Pancreas (tissue), 10 donors: ENCODE measurements around the gene AKAP13. TPM values are rescaled to one million over a fixed set of nuclear protein-coding genes. Genes with fewer than 3 reads are reported as not detected.

Experiments used
- ATAC-seq, 4 donors: fragments of 200-7000 bp; cut with Tn5 transposase; one replicate each; pipeline versions ENCODE4 v1.8.0 to v1.9.1; 2020; ENCODE audit warnings: mild to moderate bottlenecking in 4 of 4, moderate library complexity in 4 of 4
- DNase-seq, 6 donors: peaks; one replicate each; pipeline ENCODE4 v3.0.0-alpha.2; 2020
- FAIRE-seq: peaks from 2 replicates; lab custom pipeline; 2012; peaks lifted over from hg19 to GRCh38; lab: Jason Lieb, UNC
- H3K27ac ChIP-seq, 4 donors: fragments of 200-600 bp; sonication (generic); 1 replicate in 3 of 4; 2 replicates in 1 of 4; pipeline versions ENCODE4 v1.5.0 to v1.8.0; 2020
- H3K27me3 ChIP-seq, 4 donors: fragments of 200-600 bp; one replicate each; pipeline ENCODE4 v1.8.0; 2021
- H3K36me3 ChIP-seq, 3 donors: fragments of 200-600 bp; sonication (generic) in 1 of 3; one replicate each; pipeline versions ENCODE4 v1.5.0 to v1.8.0; 2020 to 2021
- H3K4me1 ChIP-seq, 3 donors: fragments of 200-600 bp; one replicate each; pipeline ENCODE4 v1.8.0; 2021
- H3K4me3 ChIP-seq, 4 donors: fragments of 200-600 bp; sonication (generic) in 2 of 4; one replicate each; pipeline versions ENCODE4 v1.5.0 to v1.8.0; 2020 to 2021
- H3K9me3 ChIP-seq, 4 donors: fragments of 200-600 bp; one replicate each; pipeline ENCODE4 v1.8.0; 2021
- WGBS, 2 donors: extraction: QIAGEN DNeasy Blood & Tissue Kit; methylation state at CpG; one replicate each; pipeline ENCODE4 v1.1.7; 2013; 5-methylcytosine and 5-hydroxymethylcytosine counted together
- intact Hi-C, 3 donors: fragments of 100-400 bp; cut with DNase I; formaldehyde crosslinking; loops; one replicate each; pipeline versions ENCODE4 v1.11.1 to v1.14.2; 2022
- polyA plus RNA-seq, 2 donors: library from polyadenylated mRNA; stranded (reverse); fragments of 200-250 nt; gene quantifications; one replicate each; pipeline ENCODE4 v1.2.3, GENCODE V29; 2013
- total RNA-seq, 6 donors: library from RNA; stranded (reverse); fragmentation: NEBNext Ultra II Directional in 4 of 6; extraction: Animal tissue kit (Norgen Biotek cat#: 25700) in 4 of 6; gene quantifications; one replicate each; pipeline versions ENCODE4 v1.2.1 to v1.2.4, GENCODE V29; 2021 to 2023
- TF ChIP-seq, protein P1 (sequence below), 4 donors: fragments of 200-600 bp; sonication (generic) in 3 of 4; IDR thresholded peaks; one replicate each; pipeline versions ENCODE4 v1.5.0 to v1.8.0; 2021; ENCODE audit warnings: antibody characterized with exemption in 4 of 4
- donor health status: healthy with polysubstance abuse.
- donor health status: DM: no; HTN: no; CAD: no; lungs with moderate emphysema.
- donor health status: DM: no; HTN: no; CAD: no.
- donor health status: control.
- donor health status: control.
- donor health status: Bipolar disorder and iron deficiency.
- donor health status: DM: yes; HTN: yes; CAD: no.
- donor health status: DM: no; HTN: no; CAD: no.
- donor health status: DM: no; HTN: no; CAD: no.
- donor health status: DM: yes; HTN: yes; CAD: no.

AKAP13 gene
- total and polyA plus RNA-seq, 8 donors = 64.9 to 139 (median 89.9) TPM

DNA sequence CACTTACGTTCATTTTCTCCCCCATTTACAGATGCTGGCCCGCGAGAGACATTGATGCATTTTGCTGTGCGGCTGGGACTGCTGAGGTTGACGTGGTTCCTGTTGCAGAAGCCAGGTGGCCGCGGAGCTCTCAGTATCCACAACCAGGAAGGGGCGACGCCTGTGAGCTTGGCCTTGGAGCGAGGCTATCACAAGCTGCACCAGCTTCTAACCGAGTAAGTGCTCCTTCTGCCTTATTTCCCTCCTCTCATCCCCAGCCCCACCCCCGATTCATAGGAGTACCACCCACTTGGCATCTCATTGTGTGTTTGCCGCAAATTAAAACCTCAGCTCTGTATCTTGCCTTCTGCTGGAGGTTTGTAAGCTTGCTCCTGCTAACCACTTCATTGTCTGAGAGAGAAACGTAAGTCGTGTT lies 163.3 kb downstream of the AKAP13 start:
- Histone ChIP-seq H3K4me3 (peak overlapping the region in 2 of 4 donors; percentile 3 to 26), H3K9me3 (no peaks in the 10 kb centered on the region), H3K27ac (peak overlapping the region in 3 of 4 donors; percentile 18 to 74 (median 62)), H3K4me1 (peaks cover 7 to 38% (median 28%) of the 10 kb centered on the region in 3 donors), H3K27me3 (no peaks in the 10 kb centered on the region), H3K36me3 (no peaks in the 10 kb centered on the region)
- DNase-seq (peak; percentile 70 to 89 (median 79)), ATAC-seq (peak; percentile 87 to 93 (median 92)), FAIRE-seq (no peak)
- intact Hi-C loops = no loop called here
- 5 to 7% methylated on average over 15 of the region's 15 CpGs for WGBS, 2 donors
- TF ChIP-seq, protein P1, sequence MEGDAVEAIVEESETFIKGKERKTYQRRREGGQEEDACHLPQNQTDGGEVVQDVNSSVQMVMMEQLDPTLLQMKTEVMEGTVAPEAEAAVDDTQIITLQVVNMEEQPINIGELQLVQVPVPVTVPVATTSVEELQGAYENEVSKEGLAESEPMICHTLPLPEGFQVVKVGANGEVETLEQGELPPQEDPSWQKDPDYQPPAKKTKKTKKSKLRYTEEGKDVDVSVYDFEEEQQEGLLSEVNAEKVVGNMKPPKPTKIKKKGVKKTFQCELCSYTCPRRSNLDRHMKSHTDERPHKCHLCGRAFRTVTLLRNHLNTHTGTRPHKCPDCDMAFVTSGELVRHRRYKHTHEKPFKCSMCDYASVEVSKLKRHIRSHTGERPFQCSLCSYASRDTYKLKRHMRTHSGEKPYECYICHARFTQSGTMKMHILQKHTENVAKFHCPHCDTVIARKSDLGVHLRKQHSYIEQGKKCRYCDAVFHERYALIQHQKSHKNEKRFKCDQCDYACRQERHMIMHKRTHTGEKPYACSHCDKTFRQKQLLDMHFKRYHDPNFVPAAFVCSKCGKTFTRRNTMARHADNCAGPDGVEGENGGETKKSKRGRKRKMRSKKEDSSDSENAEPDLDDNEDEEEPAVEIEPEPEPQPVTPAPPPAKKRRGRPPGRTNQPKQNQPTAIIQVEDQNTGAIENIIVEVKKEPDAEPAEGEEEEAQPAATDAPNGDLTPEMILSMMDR (IDR thresholded peaks at IDR 0.05) = peak in 2 of 4 donors; percentile 17 to 25

GRCh38 chr15:85545185-85545584 lies 164.8 kb downstream of the AKAP13 start:
- FAIRE-seq = no peak
- Histone ChIP-seq H3K4me1 (peaks cover 7 to 38% (median 28%) of the 10 kb centered on the region in 3 donors), H3K36me3 (no peaks in the 10 kb centered on the region), H3K4me3 (no peak overlapping the region), H3K9me3 (no peaks in the 10 kb centered on the region), H3K27me3 (no peaks in the 10 kb centered on the region), H3K27ac (peak overlapping the region in 2 of 4 donors; percentile 48 to 62)
- TF ChIP-seq, protein P1 (IDR thresholded peaks at IDR 0.05) = no peak
- DNase-seq = no peak
- intact Hi-C loops = no loop called here
- ATAC-seq = peak in 2 of 4 donors; percentile 7 to 49
- 81 to 89% methylated on average over 1 of the region's 1 CpG for WGBS, 2 donors

- H3K27ac ChIP-seq = peak overlapping the region in 2 of 4 donors; percentile 48 to 62
- FAIRE-seq (no peak), DNase-seq (no peak), ATAC-seq (peak in 2 of 4 donors; percentile 7 to 14)
- no peaks in the 10 kb centered on the region for H3K36me3 ChIP-seq
- 89 to 95% methylated on average over 3 of the region's 3 CpGs for WGBS, 2 donors
- H3K9me3 ChIP-seq = no peaks in the 10 kb centered on the region
- TF ChIP-seq, protein P1 (IDR thresholded peaks at IDR 0.05) = no peak
- intact Hi-C loops = no loop called here
- H3K4me3 ChIP-seq = no peak overlapping the region
- peaks cover 7 to 38% (median 28%) of the 10 kb centered on the region in 3 donors for H3K4me1 ChIP-seq
- no peaks in the 10 kb centered on the region for H3K27me3 ChIP-seq
Observed at GRCh38 chr15:85545752-85546151, 165.3 kb downstream of the AKAP13 start.

DNA sequence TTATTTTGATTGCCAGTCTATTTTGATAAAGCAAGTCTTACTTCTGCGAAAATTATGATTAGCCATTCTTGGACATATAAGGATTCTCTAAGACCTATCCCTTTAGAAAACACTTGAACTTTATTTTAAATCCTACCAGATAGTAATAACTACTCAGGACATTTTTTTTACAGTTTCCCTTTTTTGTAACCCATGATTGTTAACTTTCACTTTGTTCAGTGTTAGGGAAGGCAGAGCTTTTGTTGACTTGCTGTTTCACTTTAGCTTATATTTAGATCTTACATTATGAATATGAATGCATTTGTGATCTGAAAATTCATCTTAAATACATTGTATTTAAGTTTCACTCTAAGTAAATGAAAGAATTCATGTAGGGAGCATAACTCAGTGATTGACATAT lies 167.0 kb downstream of the AKAP13 start:
- ATAC-seq (no peak), DNase-seq (no peak), FAIRE-seq (no peak)
- Histone ChIP-seq H3K4me1 (peaks cover 7 to 27% (median 15%) of the 10 kb centered on the region in 3 donors), H3K4me3 (no peak overlapping the region), H3K27me3 (no peaks in the 10 kb centered on the region), H3K36me3 (no peaks in the 10 kb centered on the region), H3K27ac (no peak overlapping the region), H3K9me3 (no peaks in the 10 kb centered on the region)
- intact Hi-C loops = no loop called here
- TF ChIP-seq, protein P1 (IDR thresholded peaks at IDR 0.05) = no peak
- 62 to 67% methylated on average over 1 of the region's 1 CpG for WGBS, 2 donors

GRCh38 chr15:85550283-85550682 lies 169.9 kb downstream of the AKAP13 start:
- DNase-seq (no peak), ATAC-seq (no peak), FAIRE-seq (no peak)
- TF ChIP-seq, protein P1 (IDR thresholded peaks at IDR 0.05) = no peak
- WGBS, 2 donors = 72 to 93% methylated on average over 2 of the region's 2 CpGs
- Histone ChIP-seq H3K4me1 (peaks cover 0 to 2% (median 0%) of the 10 kb centered on the region in 3 donors), H3K4me3 (no peak overlapping the region), H3K27me3 (no peaks in the 10 kb centered on the region), H3K27ac (no peak overlapping the region), H3K9me3 (no peaks in the 10 kb centered on the region), H3K36me3 (no peaks in the 10 kb centered on the region)
- intact Hi-C loops = no loop called here
